OCI-LY3 (cell line): Measurements from ENCODE around the gene NUCKS1.

Experiments
- EZH2phosphoT487 ChIP-seq: fragments of 200-600 bp; shearing (Covaris generic); IDR thresholded peaks from 2 replicates; pipeline ENCODE4 v1.6.1; 2018; ENCODE audit warnings: antibody characterized with exemption, mixed run types, low read depth
- TF ChIP-seq, protein P1 (sequence below): fragments of 200-600, 300-600 bp; sonication (generic); IDR thresholded peaks from 2 replicates; pipeline ENCODE4 v1.5.1; 2014; ENCODE audit warnings: antibody characterized with exemption, low read length, low read depth

DNA sequence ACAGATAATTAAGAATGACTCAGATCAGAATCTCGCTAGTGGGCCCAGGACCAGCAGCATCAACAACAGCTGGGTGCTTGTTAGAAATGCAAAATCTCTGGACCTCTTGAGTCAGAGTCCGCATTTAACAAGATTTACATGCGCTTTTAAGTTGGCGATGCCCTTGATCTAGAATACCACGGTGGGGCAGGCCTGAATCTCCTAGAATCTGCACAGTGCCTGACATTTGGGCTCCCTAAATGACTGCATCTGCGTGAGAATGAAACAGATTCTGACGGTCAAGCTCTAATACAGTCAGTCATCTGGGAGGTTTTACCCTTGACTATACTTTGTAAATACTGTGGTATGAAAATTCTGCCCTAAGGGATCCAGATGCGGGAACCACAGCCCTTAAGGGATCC, 42.5 kb upstream of the NUCKS1 start:
- TF ChIP-seq, protein P1, sequence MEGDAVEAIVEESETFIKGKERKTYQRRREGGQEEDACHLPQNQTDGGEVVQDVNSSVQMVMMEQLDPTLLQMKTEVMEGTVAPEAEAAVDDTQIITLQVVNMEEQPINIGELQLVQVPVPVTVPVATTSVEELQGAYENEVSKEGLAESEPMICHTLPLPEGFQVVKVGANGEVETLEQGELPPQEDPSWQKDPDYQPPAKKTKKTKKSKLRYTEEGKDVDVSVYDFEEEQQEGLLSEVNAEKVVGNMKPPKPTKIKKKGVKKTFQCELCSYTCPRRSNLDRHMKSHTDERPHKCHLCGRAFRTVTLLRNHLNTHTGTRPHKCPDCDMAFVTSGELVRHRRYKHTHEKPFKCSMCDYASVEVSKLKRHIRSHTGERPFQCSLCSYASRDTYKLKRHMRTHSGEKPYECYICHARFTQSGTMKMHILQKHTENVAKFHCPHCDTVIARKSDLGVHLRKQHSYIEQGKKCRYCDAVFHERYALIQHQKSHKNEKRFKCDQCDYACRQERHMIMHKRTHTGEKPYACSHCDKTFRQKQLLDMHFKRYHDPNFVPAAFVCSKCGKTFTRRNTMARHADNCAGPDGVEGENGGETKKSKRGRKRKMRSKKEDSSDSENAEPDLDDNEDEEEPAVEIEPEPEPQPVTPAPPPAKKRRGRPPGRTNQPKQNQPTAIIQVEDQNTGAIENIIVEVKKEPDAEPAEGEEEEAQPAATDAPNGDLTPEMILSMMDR: peak; percentile 12; the same call in 1 of the 2 replicates
- TF ChIP-seq EZH2phosphoT487: no peak
